Fibroblast of skin of left quadriceps (primary cell): ENCODE measurements around the gene ZSWIM9.

Experiments used
- DNase-seq, 2 experiments: peaks; one replicate each; pipeline ENCODE4 v3.0.0-alpha.2; 2013; ENCODE audit warnings: low read depth in 2 of 2

The ZSWIM9 gene

DNA sequence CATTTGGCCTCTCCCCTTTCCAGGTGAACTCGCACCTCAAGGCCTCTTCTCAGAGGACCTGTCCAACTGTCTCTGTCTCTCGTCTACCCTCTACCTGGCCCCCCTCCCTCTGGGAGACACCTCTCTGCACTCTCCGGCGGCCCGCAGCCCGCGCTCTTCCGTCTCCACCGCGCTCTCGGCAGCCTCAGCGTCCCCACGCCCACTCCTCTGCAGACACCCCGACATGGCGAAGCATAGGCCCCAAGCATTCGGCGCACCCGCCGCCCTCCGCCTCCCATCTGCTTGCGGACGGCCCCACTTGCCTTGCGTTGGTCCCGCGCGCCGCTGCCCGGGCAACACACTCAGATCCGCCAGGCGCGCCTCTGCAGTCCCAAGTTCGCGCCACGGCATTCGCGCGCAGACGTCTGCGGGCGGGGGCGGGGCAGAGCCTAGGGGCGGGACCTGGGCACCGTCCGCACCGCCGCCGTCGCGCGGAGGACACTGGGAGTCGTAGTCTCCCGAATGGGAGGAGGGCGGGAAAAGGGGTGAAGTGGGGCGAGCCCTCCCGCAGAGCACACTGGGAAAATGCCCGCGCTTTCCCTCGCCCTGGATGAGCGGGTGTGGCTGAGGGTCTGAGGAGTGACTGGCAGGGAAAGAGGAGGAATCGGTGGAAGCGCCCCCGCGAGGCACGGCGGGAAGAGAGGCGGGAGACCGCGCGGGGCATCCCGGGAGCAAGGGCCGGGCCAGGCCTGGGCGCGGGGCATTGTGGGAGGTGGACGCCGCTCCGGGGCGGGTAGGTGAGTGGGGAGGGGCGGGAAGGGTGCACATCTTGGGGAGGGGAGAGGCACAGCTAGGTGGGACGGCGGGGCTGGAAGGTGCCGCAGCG lies at the start of gene ZSWIM9, which contains the start of gene LIG1:
Gene ZSWIM9, plus strand, starts transcription at position 742 of the 865 bp plus-strand sequence. CDS start 1,123 bp downstream, outside the sequence.
Gene LIG1, minus strand, starts transcription at position 406 of the 865 bp plus-strand sequence. CDS start 4,778 bp downstream, outside the sequence.
- DNase-seq, result peak; percentile 94 to 95

DNA sequence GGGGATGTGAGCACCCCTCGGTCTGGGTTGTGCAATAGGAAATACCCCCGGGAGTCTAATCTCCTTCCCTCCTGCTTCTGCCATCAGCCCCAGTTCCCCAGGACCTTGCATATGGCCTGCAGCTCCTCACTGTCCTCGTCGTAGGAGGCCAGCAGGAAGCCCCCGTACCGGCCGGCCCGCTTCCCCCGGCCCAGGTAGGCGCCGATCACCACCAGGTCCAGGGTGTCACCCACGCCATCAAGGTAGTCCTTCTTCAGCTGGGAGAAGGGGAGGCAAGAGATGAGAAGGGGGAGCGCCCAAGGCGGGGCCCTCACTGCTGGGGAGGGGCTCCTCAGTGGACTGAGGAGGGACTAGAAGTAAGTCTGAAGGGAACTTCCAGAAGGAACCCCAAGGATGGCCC lies 49.4 kb upstream of the ZSWIM9 start:
- DNase-seq, result no peak

- no peak for DNase-seq
Observed at GRCh38 chr19:48121909-48122371, 48.5 kb upstream of the ZSWIM9 start.

DNA sequence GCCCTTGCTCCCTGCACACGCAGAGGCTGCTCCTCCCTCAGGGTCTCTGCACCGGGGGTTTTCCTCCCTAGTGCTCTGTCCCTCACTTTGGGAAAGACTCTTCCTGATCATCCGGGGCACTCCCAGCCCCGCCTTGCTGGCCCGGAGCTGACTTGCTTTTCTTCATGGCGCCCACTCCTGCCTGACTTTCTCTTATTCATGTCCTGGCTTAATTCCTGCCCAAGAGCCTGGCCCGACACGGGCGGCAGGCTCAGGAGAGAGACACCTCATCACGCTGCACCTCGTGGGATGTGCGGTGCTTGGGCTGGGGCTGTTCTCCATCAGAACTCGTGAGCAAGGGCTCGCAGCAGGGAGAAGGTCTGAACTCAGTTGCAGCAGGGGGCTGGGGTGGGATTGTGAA lies 48.1 kb upstream of the ZSWIM9 start:
- no peak for DNase-seq

DNA sequence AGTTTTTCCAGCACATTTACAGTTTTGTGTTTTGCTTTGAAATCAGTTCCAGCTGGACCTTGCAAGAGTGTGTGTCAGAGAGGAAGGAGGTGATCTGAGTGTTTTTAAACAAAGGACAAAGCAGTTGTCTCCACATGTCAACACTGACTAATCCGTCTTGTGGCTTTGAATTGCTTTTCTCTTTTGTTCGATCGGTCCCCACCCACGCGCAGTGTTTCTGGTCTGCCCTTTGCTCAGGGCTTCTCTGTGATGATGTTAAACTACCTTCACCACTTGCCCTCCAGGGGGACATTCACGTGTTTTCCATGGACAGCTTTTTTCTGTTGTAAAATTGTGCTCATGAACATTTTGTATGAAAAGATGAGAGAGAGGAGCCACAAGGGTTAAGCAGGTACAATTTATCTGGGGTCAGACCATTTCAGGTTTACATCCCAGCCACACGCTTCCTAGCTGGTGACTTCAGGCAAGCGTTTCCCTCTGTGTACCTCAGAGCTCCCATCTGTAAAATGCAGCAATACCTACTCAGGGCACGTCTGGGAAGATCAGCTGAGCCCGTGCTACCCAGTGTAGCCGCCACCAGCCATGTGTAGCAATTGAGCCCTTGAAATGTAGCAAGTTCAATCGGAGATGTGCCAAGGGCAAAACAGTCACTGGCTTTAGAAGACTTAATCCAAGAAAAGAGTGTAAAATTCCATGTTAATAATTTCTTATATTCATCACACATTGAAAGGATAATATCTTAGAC lies 46.4 kb upstream of the ZSWIM9 start:
- DNase-seq, result peak; percentile 10 to 12

DNA sequence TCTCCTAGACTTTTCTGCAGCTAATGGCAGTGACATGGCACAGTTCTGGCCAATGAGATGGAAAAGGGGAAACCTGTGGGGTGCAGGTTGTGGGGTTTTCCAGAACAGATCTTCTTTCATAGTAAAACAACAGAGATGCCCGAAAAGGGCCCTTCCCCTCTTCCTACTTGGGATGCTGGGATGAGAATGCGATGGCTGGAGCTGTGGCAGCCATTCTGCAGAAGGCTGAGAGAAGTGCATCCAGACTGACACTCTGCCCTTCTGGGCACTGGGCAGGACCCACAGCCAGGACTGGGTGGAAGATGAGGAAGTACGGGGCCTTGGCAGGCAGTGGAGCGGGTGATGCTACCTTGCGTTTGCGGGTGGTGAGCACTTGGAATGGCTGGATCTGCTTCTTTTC lies 42.9 kb upstream of the ZSWIM9 start:
- no peak for DNase-seq

DNA sequence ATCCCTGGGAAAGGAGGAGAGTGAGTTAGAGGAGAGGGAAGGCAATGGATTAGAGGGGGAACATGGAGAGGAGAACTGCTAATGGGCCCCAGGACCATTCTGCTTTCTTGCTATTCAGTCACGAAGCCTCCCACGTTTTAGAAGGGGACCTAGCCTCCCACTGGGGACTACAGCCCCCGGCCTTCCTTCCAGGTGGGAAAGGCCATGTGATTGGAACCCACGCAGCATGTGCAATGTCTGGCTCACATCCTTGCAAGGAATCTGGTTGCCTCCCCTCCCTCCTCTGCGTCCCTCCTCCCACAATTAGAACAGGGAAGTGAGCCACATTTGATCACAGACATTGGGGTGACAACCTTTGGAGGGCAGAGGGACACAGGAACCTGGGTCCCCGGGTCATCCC lies 37.4 kb upstream of the ZSWIM9 start:
- no peak for DNase-seq

DNA sequence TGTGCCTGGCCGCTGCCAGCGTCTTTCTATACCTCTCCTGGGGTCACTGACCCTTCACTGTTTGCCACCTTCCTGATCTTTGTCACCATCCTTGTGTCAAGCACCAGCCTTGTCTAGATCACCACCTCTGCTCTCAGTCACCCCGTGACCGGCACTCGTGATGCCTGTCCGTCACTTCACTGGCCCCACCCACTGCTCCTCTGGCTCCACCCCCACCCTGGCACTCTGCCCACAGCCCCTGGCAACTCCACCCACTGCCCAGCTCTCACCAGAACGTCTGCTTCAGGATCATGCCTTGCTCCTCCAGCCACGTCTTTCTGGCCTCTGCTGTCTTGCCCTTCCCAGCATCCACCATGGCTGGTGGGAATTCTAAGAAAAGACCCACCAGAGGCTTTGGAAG lies 35.1 kb upstream of the ZSWIM9 start:
- no peak for DNase-seq

DNA sequence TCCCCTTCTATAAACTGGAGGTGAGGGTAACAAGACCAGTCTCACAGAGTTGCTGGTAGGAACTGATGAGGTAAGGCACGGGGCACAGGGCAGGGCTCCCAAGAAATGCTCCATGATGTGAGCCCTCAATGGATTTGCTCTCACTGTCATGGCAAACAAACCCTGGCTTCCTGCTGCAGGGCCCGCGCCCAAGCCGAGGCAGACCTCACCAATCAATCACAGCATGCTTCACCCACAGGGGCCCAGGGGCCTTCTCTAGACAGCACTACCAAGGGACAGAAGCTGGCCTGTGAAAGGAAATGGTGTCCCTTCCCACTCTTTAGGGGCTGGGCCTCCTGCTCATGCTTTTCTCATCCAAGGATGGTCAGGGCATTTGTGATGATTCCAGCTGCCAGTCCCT lies 33.9 kb upstream of the ZSWIM9 start:
- no peak for DNase-seq

DNA sequence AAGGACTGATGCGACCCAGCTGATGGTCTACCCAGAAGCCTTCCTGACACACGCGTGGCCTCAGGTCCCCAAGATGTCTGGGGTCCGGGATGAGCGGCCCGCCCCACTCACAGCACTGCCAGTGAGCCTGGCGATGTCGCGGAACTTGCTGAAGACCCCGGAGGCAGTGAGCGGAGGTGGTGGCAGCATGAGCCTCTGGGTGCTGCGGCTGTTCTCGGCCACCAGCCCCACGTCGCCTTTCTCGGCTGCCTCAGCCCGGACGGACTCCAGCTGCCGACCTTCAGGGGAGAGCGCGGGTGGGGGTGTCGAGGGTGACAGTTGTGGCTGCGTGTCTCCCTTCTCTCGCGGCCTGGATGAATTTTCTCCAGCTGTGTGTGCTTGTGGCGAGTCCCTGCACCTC lies 33.1 kb upstream of the ZSWIM9 start:
- DNase-seq, result no peak

- DNase-seq, result no peak
Observed at GRCh38 chr19:48139053-48139452, 31.4 kb upstream of the ZSWIM9 start.

DNA sequence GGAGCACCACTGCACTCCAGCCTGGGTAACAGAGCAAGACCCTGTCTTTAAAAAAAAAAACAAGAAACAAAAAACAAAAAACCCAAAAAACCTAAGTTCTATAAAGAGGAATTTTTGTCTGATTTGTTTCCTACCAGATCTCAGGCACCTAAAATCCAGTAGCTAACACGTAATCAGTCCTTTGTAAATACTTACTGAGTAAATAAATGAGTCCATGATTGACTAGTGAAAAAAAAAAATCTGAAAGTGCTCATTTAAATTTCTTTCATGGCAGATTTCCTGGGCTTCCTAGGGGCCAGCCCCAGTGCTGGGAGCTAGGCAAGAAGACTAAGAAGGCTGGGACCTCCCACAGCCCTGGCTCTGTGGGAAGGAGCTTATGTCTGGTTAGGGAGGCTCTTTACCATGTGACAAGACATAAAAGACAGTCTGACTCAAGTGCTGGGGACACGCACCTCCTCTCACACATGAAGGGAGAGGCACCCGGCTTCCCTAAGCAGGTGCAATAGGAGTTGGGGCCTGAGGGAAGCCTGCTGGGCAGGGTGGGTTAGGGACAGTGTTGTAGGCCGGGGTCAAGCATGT lies 22.8 kb upstream of the ZSWIM9 start:
- DNase-seq, result no peak

GRCh38 chr19:48148576-48148975 lies 21.9 kb upstream of the ZSWIM9 start:
- no peak for DNase-seq

- DNase-seq, result no peak
Observed at GRCh38 chr19:48149430-48149829, 21.1 kb upstream of the ZSWIM9 start.

- DNase-seq, result peak; percentile 24 to 29
Observed at GRCh38 chr19:48152551-48152950, 17.9 kb upstream of the ZSWIM9 start.

GRCh38 chr19:48154003-48154402 lies 16.5 kb upstream of the ZSWIM9 start:
- DNase-seq, result no peak

- DNase-seq, result no peak
Observed at GRCh38 chr19:48158210-48158790, 12.2 kb upstream of the ZSWIM9 start.

GRCh38 chr19:48168689-48169088 lies 1.8 kb upstream of the ZSWIM9 start:
- DNase-seq, result no peak

DNA sequence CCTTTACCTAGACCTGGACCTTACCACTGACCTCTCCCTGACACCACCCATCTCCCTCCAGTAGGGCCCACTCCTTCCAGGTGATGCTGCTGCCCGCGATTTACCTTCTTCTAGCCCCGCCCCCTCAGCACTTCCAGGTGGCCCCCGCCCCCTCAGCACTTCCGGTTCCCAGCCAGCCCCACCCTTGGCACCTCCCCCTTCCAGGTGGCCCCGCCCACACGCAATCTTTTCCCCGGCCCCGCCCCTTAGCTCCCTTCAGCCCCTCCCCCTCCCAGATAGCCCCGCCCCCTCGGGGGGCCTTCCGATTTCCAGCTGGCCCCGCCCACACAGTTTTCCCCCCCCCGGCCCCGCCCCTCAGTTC lies 922 bp upstream of the ZSWIM9 start:
- peak; percentile 12 to 31 for DNase-seq

GRCh38 chr19:48170817-48171347 lies 402 bp downstream of the ZSWIM9 start:
- DNase-seq, result no peak

- DNase-seq, result no peak
Observed at GRCh38 chr19:48171710-48172109, 1.2 kb downstream of the ZSWIM9 start.
